H1 (cell line): ENCODE data around the gene UFD1. TPM values are rescaled to one million over a fixed set of nuclear protein-coding genes. Genes with fewer than 3 reads are reported as not detected.

Source experiments
- CTCF ChIA-PET: fragments of 300-600 bp; sonication (Branson Sonifier 250); formaldehyde crosslinking; loops from one replicate; lab custom pipeline; 2021; ENCODE audit not compliant: partially characterized antibody; lab: Charles Lee
- POLR2A ChIA-PET: fragments of 300-600 bp; sonication (Branson Sonifier 250); formaldehyde crosslinking; loops from one replicate; lab custom pipeline; 2021; ENCODE audit warnings: inconsistent platforms; ENCODE audit not compliant: partially characterized antibody; lab: Charles Lee
- DNase-seq, 2 experiments: peaks; one replicate each; pipeline versions ENCODE4 v3.0.0 to v3.0.0-alpha.2; 2010 to 2022; ENCODE audit warnings: low spot score in 2 of 2, low read depth in 1 of 2, mixed read lengths in 1 of 2
- FAIRE-seq: peaks from 2 replicates; lab custom pipeline; 2011; peaks lifted over from hg19 to GRCh38; lab: Jason Lieb, UNC
- H2AFZ ChIP-seq: 2 replicates; pipeline ENCODE4 v1.8.1; 2012; ENCODE audit warnings: low read length, inconsistent platforms
- H2AK5ac ChIP-seq: 2 replicates; pipeline ENCODE4 v1.6.1; 2013; ENCODE audit warnings: low read depth, low read length
- H2BK120ac ChIP-seq: replicated peaks from 2 replicates; pipeline ENCODE3; 2013; ENCODE audit warnings: low read depth, low read length, inconsistent platforms
- H2BK12ac ChIP-seq: 2 replicates; pipeline ENCODE4 v1.6.1; 2013; ENCODE audit warnings: low read depth, low read length
- H2BK15ac ChIP-seq: 2 replicates; pipeline ENCODE4 v1.6.1; 2013; ENCODE audit warnings: low read length
- H2BK20ac ChIP-seq: 2 replicates; pipeline ENCODE4 v1.6.1; 2013; ENCODE audit warnings: low read length
- H2BK5ac ChIP-seq: 2 replicates; pipeline ENCODE4 v1.6.1; 2013; ENCODE audit warnings: low read depth, low read length
- H3K14ac ChIP-seq: 2 replicates; pipeline ENCODE4 v1.6.1; 2013; ENCODE audit warnings: inconsistent platforms; ENCODE audit not compliant: insufficient read length
- H3K18ac ChIP-seq: 2 replicates; pipeline ENCODE4 v1.6.1; 2013; ENCODE audit warnings: low read length; ENCODE audit errors: extremely low read depth
- H3K23ac ChIP-seq: 2 replicates; pipeline ENCODE4 v1.6.1; 2013; ENCODE audit warnings: inconsistent platforms; ENCODE audit not compliant: insufficient read length
- H3K23me2 ChIP-seq: 2 replicates; pipeline ENCODE4 v1.6.1; 2013; ENCODE audit warnings: low read depth, low read length
- H3K27ac ChIP-seq: 2 replicates; pipeline ENCODE4 v1.6.1; 2011; ENCODE audit warnings: low read depth, low read length, inconsistent platforms
- H3K27me3 ChIP-seq, 4 experiments: replicated peaks in 1 of 4; 1 replicate in 1 of 4; 2 replicates in 3 of 4; pipeline versions ENCODE4 v1.6.1 to v1.8.1; 2011 to 2013; ENCODE audit warnings: low read length in 3 of 4, mild to moderate bottlenecking in 3 of 4, inconsistent platforms in 2 of 4, mixed read lengths in 2 of 4, moderate library complexity in 1 of 4; ENCODE audit not compliant: control insufficient read depth in 3 of 4, insufficient read depth in 3 of 4; ENCODE audit errors: extremely low read depth in 1 of 4
- H3K36me3 ChIP-seq, 4 experiments: 2 replicates each; pipeline versions ENCODE4 v1.6.1 to v1.8.1; 2011 to 2013; ENCODE audit warnings: mild to moderate bottlenecking in 4 of 4, low read length in 3 of 4, moderate library complexity in 2 of 4, control low read depth in 1 of 4, inconsistent platforms in 1 of 4; ENCODE audit not compliant: insufficient read depth in 4 of 4, control insufficient read depth in 2 of 4
- H3K4ac ChIP-seq: replicated peaks from 2 replicates; pipeline ENCODE3; 2013; ENCODE audit warnings: low read length, low read depth, mixed read lengths, inconsistent platforms; ENCODE audit not compliant: insufficient read length
- H3K4me1 ChIP-seq, 4 experiments: replicated peaks in 1 of 4; 1 replicate in 1 of 4; 2 replicates in 3 of 4; pipeline versions ENCODE4 v1.6.1 to v1.8.1; 2011 to 2013; ENCODE audit warnings: low read length in 3 of 4, inconsistent platforms in 2 of 4, mixed read lengths in 1 of 4; ENCODE audit not compliant: insufficient read depth in 4 of 4, control insufficient read depth in 3 of 4
- H3K4me2 ChIP-seq, 2 experiments: 2 replicates each; pipeline versions ENCODE4 v1.6.1 to v1.8.1; 2011 to 2013; ENCODE audit warnings: low read depth in 2 of 2, low read length in 2 of 2, control low read depth in 1 of 2, inconsistent platforms in 1 of 2, mild to moderate bottlenecking in 1 of 2; ENCODE audit not compliant: insufficient read depth in 1 of 2
- H3K4me3 ChIP-seq, 4 experiments: fragments of 200-600, 300-600 bp in 1 of 4; sonication (generic), shearing (Covaris generic), sonication (Bioruptor Twin) in 1 of 4; 2 replicates each; pipeline versions ENCODE4 v1.5.1 to v1.8.1; 2011 to 2016; ENCODE audit warnings: low read length in 4 of 4, low read depth in 3 of 4, control low read depth in 2 of 4, inconsistent platforms in 2 of 4, mild to moderate bottlenecking in 2 of 4, mixed read lengths in 1 of 4, moderate library complexity in 1 of 4; ENCODE audit not compliant: insufficient read depth in 2 of 4; ENCODE audit errors: extremely low read depth in 1 of 4
- H3K56ac ChIP-seq: replicated peaks from 2 replicates; pipeline ENCODE3; 2013; ENCODE audit warnings: low read depth, mild to moderate bottlenecking, mixed read lengths, low read length, inconsistent platforms; ENCODE audit not compliant: insufficient read length
- H3K79me1 ChIP-seq: 2 replicates; pipeline ENCODE4 v1.6.1; 2013; ENCODE audit warnings: low read depth, low read length, control low read depth
- H3K79me2 ChIP-seq, 2 experiments: 2 replicates each; pipeline versions ENCODE4 v1.6.1 to v1.8.1; 2012 to 2013; ENCODE audit warnings: low read length in 2 of 2, mild to moderate bottlenecking in 2 of 2, inconsistent platforms in 1 of 2; ENCODE audit not compliant: insufficient read depth in 2 of 2, control insufficient read depth in 1 of 2
- H3K9ac ChIP-seq, 4 experiments: replicated peaks in 1 of 4; 1 replicate in 1 of 4; 2 replicates in 3 of 4; pipeline versions ENCODE4 v1.6.1 to v1.8.1; 2011 to 2013; ENCODE audit warnings: low read depth in 3 of 4, low read length in 3 of 4, control low read depth in 2 of 4, mild to moderate bottlenecking in 2 of 4, moderate library complexity in 2 of 4, inconsistent platforms in 1 of 4; ENCODE audit errors: extremely low read depth in 1 of 4
- H3K9me3 ChIP-seq, 2 experiments: 2 replicates each; pipeline versions ENCODE4 v1.6.1 to v1.8.1; 2012 to 2013; ENCODE audit warnings: mild to moderate bottlenecking in 2 of 2, moderate library complexity in 2 of 2, control low read depth in 1 of 2, inconsistent platforms in 1 of 2, low read depth in 1 of 2, low read length in 1 of 2, mixed read lengths in 1 of 2; ENCODE audit not compliant: insufficient read depth in 2 of 2
- H4K20me1 ChIP-seq, 2 experiments: replicated peaks in 1 of 2; 2 replicates each; pipeline versions ENCODE3 to v1.8.1; 2011 to 2013; ENCODE audit warnings: inconsistent platforms in 2 of 2, low read length in 2 of 2, mild to moderate bottlenecking in 1 of 2; ENCODE audit not compliant: insufficient read depth in 2 of 2, control insufficient read depth in 1 of 2
- H4K5ac ChIP-seq: 2 replicates; pipeline ENCODE4 v1.6.1; 2013; ENCODE audit warnings: low read length, low read depth, mixed read lengths, inconsistent platforms; ENCODE audit not compliant: insufficient read length
- H4K8ac ChIP-seq: 2 replicates; pipeline ENCODE4 v1.8.0; 2013; ENCODE audit warnings: mild to moderate bottlenecking, moderate library complexity, low read length, inconsistent platforms; ENCODE audit not compliant: insufficient read depth; ENCODE audit errors: extremely low read depth
- H4K91ac ChIP-seq: replicated peaks from 2 replicates; pipeline ENCODE3; 2013; ENCODE audit warnings: low read length, mixed read lengths, inconsistent platforms; ENCODE audit not compliant: insufficient read length
- CTCF ChIP-seq, 3 experiments: IDR thresholded peaks; 1 replicate in 2 of 3; 2 replicates in 1 of 3; pipeline versions ENCODE4 v1.5.1 to v1.6.1; 2011; ENCODE audit warnings: low read length in 3 of 3, mild to moderate bottlenecking in 3 of 3, inconsistent platforms in 2 of 3, low read depth in 1 of 3, moderate library complexity in 1 of 3; ENCODE audit not compliant: insufficient read depth in 1 of 3; ENCODE audit errors: control extremely low read depth in 1 of 3
- FOSL1 ChIP-seq: IDR thresholded peaks from 2 replicates; pipeline ENCODE4 v1.6.1; 2011; ENCODE audit warnings: mild to moderate bottlenecking, low read depth, low read length, moderate library complexity; ENCODE audit not compliant: insufficient read depth
- GABPA ChIP-seq: IDR thresholded peaks from 2 replicates; pipeline ENCODE4 v1.6.1; 2011; ENCODE audit warnings: mild to moderate bottlenecking, low read length, moderate library complexity, borderline replicate concordance; ENCODE audit not compliant: insufficient read depth
- GTF2F1 ChIP-seq: IDR thresholded peaks from 2 replicates; pipeline ENCODE4 v1.6.1; 2012; ENCODE audit warnings: low read depth, low read length, improper control_type of control experiment, borderline replicate concordance
- NRF1 ChIP-seq: IDR thresholded peaks from 2 replicates; pipeline ENCODE4 v1.6.1; 2011; ENCODE audit warnings: mild to moderate bottlenecking, low read depth, low read length, improper control_type of control experiment
- POLR2AphosphoS5 ChIP-seq: IDR thresholded peaks from 2 replicates; pipeline ENCODE4 v1.6.1; 2011; ENCODE audit warnings: low read depth, low read length
- RXRA ChIP-seq: IDR thresholded peaks from 2 replicates; pipeline ENCODE4 v1.6.1; 2011; ENCODE audit warnings: low read depth, mild to moderate bottlenecking, low read length, moderate library complexity; ENCODE audit not compliant: insufficient read depth
- SIRT6 ChIP-seq: IDR thresholded peaks from one replicate; pipeline ENCODE4 v1.7.1; 2012; ENCODE audit warnings: low read length, inconsistent platforms
- SP1 ChIP-seq: IDR thresholded peaks from 2 replicates; pipeline ENCODE4 v1.6.1; 2011; ENCODE audit warnings: low read depth, low read length
- TAF7 ChIP-seq: optimal IDR thresholded peaks from 2 replicates; pipeline ENCODE3; 2011; ENCODE audit warnings: low read depth, mild to moderate bottlenecking, inconsistent platforms, low read length, moderate library complexity, borderline replicate concordance
- TCF12 ChIP-seq: IDR thresholded peaks from 2 replicates; pipeline ENCODE4 v1.6.1; 2011; ENCODE audit warnings: low read depth, mild to moderate bottlenecking, low read length
- WGBS, 2 experiments: shearing (Covaris generic) in 1 of 2; methylation state at CpG; one replicate each; pipeline versions ENCODE4 v1.1.6 to v1.1.7; 2013 to 2015; ENCODE audit warnings: low lambda C conversion rate in 2 of 2, mixed read lengths in 2 of 2, inconsistent platforms in 1 of 2, low coverage in 1 of 2, missing lambda C conversion rate in 1 of 2; ENCODE audit not compliant: insufficient replicate concordance in 2 of 2, insufficient coverage in 1 of 2, insufficient read length in 1 of 2; ENCODE audit errors: extremely low coverage in 1 of 2, missing lambda C conversion rate in 1 of 2; 5-methylcytosine and 5-hydroxymethylcytosine counted together
- polyA plus RNA-seq, 7 experiments: library from polyadenylated mRNA; depleted of rRNA in 3 of 7; stranded (reverse) in 5 of 7; unstranded in 2 of 7; fragments of >200 nt in 5 of 7; fragments of 200-250 nt in 2 of 7; gene quantifications; 1 replicate in 5 of 7; 2 replicates in 1 of 7; 4 replicates in 1 of 7; pipeline versions ENCODE4 v1.2.1 to v1.2.3, GENCODE V29; 2011 to 2013; ENCODE audit warnings: missing spikeins in 2 of 7, mixed read lengths in 2 of 7
- total RNA-seq: library from RNA; stranded (reverse); fragmentation: NEBNext Ultra II Directional; extraction: Animal tissue kit (Norgen Biotek cat#: 25700); gene quantifications from 2 replicates; pipeline ENCODE4 v1.2.1, GENCODE V29; 2021

UFD1 gene
- total and polyA plus RNA-seq, 2 of the 8 experiments (the other 6 are each of a cell fraction or from before 2014, with no cell fraction given), result 74.6 to 116 TPM

DNA sequence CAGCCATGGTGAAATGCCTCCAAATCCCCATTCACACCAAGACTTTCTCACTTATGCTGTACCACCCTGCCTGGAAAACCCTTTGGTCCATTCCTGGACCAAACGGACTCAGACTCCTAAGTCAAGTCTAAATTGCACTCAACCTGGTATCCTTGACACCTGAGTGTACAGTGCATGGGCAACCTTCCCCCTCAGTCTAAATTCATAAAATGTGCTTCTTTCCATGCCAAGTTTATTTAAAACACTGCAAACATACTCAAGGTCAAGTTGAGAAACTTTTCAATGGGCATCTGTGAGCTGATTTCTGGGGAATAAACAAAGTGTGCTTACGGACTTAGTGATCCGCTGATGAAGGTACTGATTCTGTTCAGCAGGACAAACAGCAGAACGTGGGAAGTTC is 73.9 kb downstream of the UFD1 start:
- no peak overlapping the region for H2BK5ac ChIP-seq
- no peaks in the 10 kb centered on the region; a peak in 1 of 4 replicates for H3K79me2 ChIP-seq
- H3K36me3 ChIP-seq, result peaks cover 7 to 40% (median 29%) of the 10 kb centered on the region in 4 experiments; a peak in 7 of 8 replicates
- H2BK15ac ChIP-seq, result no peak overlapping the region
- DNase-seq (no peak), FAIRE-seq (no peak)
- no peaks in the 10 kb centered on the region; the same call in 1 of the 2 replicates for H3K79me1 ChIP-seq
- H4K8ac ChIP-seq, result no peak overlapping the region
- H2AFZ ChIP-seq, result no peak overlapping the region
- H2BK120ac ChIP-seq, result no peak overlapping the region
- H3K27me3 ChIP-seq, result no peaks in the 10 kb centered on the region
- no peak overlapping the region for H3K4me2 ChIP-seq
- H3K9ac ChIP-seq, result no peak overlapping the region
- no peak overlapping the region for H3K14ac ChIP-seq
- H3K23me2 ChIP-seq, result no peaks in the 10 kb centered on the region
- peaks cover 2 to 15% of the 10 kb centered on the region in 2 experiments for H4K20me1 ChIP-seq
- H2BK20ac ChIP-seq, result no peak overlapping the region
- no peak overlapping the region for H3K18ac ChIP-seq
- POLR2A ChIA-PET, result interaction anchor here (1.0 to 2.0 kb wide), 6 partner anchors 9 to 78 kb away, joined by 3 to 5 read pairs (median 4); partner anchors contain the start of gene C22orf39
- H3K9me3 ChIP-seq, result no peaks in the 10 kb centered on the region
- H3K56ac ChIP-seq, result no peak overlapping the region
- no peak overlapping the region for H4K5ac ChIP-seq
- H2AK5ac ChIP-seq, result no peak overlapping the region
- no peak overlapping the region for H3K27ac ChIP-seq
- H3K4me1 ChIP-seq, result no peaks in the 10 kb centered on the region
- CTCF ChIA-PET, result interaction anchor here (0.8 to 1.3 kb wide), 4 partner anchors 13 to 49 kb away, joined by 3 to 4 read pairs (median 3); no protein-coding TSS in a partner anchor
- H3K4me3 ChIP-seq, result no peak overlapping the region
- no peak overlapping the region for H3K23ac ChIP-seq
- 97% methylated on average over 4 of the region's 4 CpGs; no CpG with 5 or more reads in 1 of the 2 experiments for WGBS, 2 experiments
- no peak overlapping the region for H3K4ac ChIP-seq
- no peak overlapping the region for H2BK12ac ChIP-seq
- H4K91ac ChIP-seq, result no peak overlapping the region
- TF ChIP-seq TCF12, result no peak
- TF ChIP-seq FOSL1, result no peak
- no peak for TF ChIP-seq GTF2F1
- TF ChIP-seq NRF1, result no peak
- TF ChIP-seq GABPA, result no peak
- no peak for TF ChIP-seq CTCF (IDR thresholded peaks at IDR 0.05; ENCODE audit: control extremely low read depth in 1 of 3, insufficient read depth in 1 of 3, low read depth in 1 of 3, low read length in 3 of 3)
- no peak for TF ChIP-seq SIRT6
- TF ChIP-seq SP1, result no peak
- no peak for TF ChIP-seq POLR2AphosphoS5
- TF ChIP-seq RXRA, result no peak
- no peak for TF ChIP-seq TAF7
